Activated B cell treated with CpG ODN at 0.5 μM for 24 hours (primary cell): ENCODE results near the gene HHIPL1. TPM values are rescaled to one million over a fixed set of nuclear protein-coding genes. Genes with fewer than 3 reads are reported as not detected.

Experiments
- ATAC-seq: fragments of 200-7000 bp; cut with Tn5 transposase; one replicate; pipeline ENCODE4 v1.10.0; 2021; ENCODE audit warnings: low read depth, mild to moderate bottlenecking, moderate library complexity
- CTCF ChIA-PET: fragments of 350-600 bp; sonication (Branson Sonifier 250); formaldehyde crosslinking; loops from one replicate; lab custom pipeline; 2021; ENCODE audit warnings: antibody characterized with exemption; lab: Charles Lee
- POLR2A ChIA-PET: fragments of 350-600 bp; sonication (Branson Sonifier 250); formaldehyde crosslinking; loops from one replicate; lab custom pipeline; 2021; ENCODE audit warnings: antibody characterized with exemption; lab: Charles Lee
- DNase-seq: peaks from one replicate; pipeline ENCODE4 v3.0.0; 2022
- H3K27ac Mint-ChIP-seq: one replicate; pipeline ENCODE4 v1.8.0; 2020; ENCODE audit warnings: mixed read lengths
- H3K27me3 Mint-ChIP-seq: one replicate; pipeline ENCODE4 v1.8.0; 2021; ENCODE audit warnings: mixed read lengths
- H3K36me3 Mint-ChIP-seq: one replicate; pipeline ENCODE4 v1.8.0; 2021; ENCODE audit warnings: low read depth, mixed read lengths
- H3K4me1 Mint-ChIP-seq: one replicate; pipeline ENCODE4 v1.8.0; 2021; ENCODE audit warnings: mixed read lengths
- H3K4me3 Mint-ChIP-seq: one replicate; pipeline ENCODE4 v1.8.0; 2020; ENCODE audit warnings: mild to moderate bottlenecking, mixed read lengths
- H3K9me3 Mint-ChIP-seq: one replicate; pipeline ENCODE4 v1.8.0; 2020; ENCODE audit warnings: mixed read lengths
- intact Hi-C: fragments of 100-400 bp; cut with micrococcal nuclease; formaldehyde crosslinking; loops from one replicate; pipeline ENCODE4 v1.15.1; 2024
- total RNA-seq: library from RNA; stranded (reverse); gene quantifications from 2 replicates; pipeline ENCODE4 v1.2.3, GENCODE V29; 2022
- TF ChIP-seq, protein P1 (sequence below): fragments of 200-600 bp; IDR thresholded peaks from one replicate; pipeline ENCODE4 v1.8.0; 2022; ENCODE audit warnings: antibody characterized with exemption, mild to moderate bottlenecking

The HHIPL1 gene
- total RNA-seq, 1 donor from 2014 or later: not detected

DNA sequence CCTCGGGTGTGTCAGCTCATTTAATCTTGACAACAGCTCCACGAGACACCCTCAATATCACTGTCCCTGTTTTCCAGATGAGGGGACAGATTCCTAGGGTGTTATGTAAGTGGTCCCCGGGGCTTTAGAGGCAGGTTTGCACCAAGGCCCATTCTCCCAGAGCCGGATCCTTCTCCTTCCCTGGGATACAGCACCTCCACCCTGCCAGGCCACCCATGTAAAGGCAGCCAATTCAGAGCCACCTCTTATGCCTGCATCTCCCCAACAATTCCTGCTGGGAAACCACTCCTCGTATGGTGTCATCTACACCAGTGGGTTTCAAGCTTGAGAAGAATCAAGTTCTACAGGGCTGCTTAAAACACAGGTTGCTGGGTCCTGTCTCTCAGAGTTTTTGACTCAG, 35.1 kb downstream of the HHIPL1 start:
- DNase-seq (no peak), ATAC-seq (no peak)
- ChIA-PET POLR2A (no interaction called here), CTCF (interaction anchor here (1.0 kb wide), 1 partner anchor 206 kb away, joined by 4 read pairs; no protein-coding TSS in a partner anchor)
- Mint-ChIP-seq H3K27me3 (peaks cover 8% of the 10 kb centered on the region), H3K4me1 (peaks cover 9% of the 10 kb centered on the region), H3K4me3 (no peak overlapping the region), H3K9me3 (peaks cover 7% of the 10 kb centered on the region), H3K27ac (no peak overlapping the region), H3K36me3 (peaks cover 3% of the 10 kb centered on the region)
- intact Hi-C loops: loop anchor here (5.0 kb wide), 2 partner anchors 292 to 387 kb away; partner anchors contain the start of gene EVL
- TF ChIP-seq, protein P1, sequence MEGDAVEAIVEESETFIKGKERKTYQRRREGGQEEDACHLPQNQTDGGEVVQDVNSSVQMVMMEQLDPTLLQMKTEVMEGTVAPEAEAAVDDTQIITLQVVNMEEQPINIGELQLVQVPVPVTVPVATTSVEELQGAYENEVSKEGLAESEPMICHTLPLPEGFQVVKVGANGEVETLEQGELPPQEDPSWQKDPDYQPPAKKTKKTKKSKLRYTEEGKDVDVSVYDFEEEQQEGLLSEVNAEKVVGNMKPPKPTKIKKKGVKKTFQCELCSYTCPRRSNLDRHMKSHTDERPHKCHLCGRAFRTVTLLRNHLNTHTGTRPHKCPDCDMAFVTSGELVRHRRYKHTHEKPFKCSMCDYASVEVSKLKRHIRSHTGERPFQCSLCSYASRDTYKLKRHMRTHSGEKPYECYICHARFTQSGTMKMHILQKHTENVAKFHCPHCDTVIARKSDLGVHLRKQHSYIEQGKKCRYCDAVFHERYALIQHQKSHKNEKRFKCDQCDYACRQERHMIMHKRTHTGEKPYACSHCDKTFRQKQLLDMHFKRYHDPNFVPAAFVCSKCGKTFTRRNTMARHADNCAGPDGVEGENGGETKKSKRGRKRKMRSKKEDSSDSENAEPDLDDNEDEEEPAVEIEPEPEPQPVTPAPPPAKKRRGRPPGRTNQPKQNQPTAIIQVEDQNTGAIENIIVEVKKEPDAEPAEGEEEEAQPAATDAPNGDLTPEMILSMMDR: no peak

DNA sequence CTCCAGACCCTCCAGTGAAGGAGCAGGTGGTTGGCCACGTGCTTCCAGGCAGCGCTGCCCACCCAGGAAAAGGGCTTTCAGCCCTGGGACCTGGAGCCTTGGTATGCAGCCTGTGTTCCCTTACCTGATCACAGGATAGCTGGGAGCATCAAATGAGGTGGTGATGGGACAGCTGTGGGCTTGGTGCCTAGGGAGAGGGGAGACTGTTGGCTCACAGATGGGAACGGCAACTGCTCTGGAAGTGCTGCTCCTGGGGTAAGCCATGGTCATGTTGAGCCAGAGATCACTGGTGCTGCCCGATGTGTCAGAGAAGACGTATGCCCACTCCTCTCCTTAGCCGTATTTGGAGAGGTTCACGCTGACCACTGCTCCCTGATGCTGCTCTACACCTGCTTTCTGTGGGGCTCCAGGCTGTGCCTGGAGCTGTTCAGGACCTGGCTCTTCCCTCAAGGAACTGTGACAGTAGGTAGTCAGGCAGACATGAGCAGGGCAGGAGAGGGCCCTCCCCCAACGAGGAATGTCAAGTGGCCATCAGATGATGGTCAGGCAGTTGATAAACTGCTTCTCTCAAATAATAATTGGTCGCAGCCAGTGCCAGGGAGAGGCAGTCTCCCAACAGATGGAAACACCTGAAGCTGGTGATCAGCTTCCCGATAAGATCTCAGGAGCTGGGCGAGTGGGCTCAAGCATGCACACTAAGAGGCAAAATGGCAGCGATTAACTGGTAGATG, 36.3 kb downstream of the HHIPL1 start:
- TF ChIP-seq, protein P1: no peak
- peak overlapping the region; percentile 60 for H3K4me3 Mint-ChIP-seq
- peaks cover 18% of the 10 kb centered on the region for H3K27me3 Mint-ChIP-seq
- H3K4me1 Mint-ChIP-seq: peaks cover 12% of the 10 kb centered on the region
- intact Hi-C loops: loop anchor here (5.0 kb wide), 2 partner anchors 291 to 386 kb away; partner anchors contain the start of gene EVL
- no peak for DNase-seq
- ChIA-PET POLR2A (interaction anchor here (0.7 kb wide), 1 partner anchor 190 kb away, joined by 3 read pairs; no protein-coding TSS in a partner anchor), CTCF (no interaction called here)
- H3K9me3 Mint-ChIP-seq: peaks cover 7% of the 10 kb centered on the region
- no peak overlapping the region for H3K27ac Mint-ChIP-seq
- peaks cover 3% of the 10 kb centered on the region for H3K36me3 Mint-ChIP-seq
- ATAC-seq: no peak

DNA sequence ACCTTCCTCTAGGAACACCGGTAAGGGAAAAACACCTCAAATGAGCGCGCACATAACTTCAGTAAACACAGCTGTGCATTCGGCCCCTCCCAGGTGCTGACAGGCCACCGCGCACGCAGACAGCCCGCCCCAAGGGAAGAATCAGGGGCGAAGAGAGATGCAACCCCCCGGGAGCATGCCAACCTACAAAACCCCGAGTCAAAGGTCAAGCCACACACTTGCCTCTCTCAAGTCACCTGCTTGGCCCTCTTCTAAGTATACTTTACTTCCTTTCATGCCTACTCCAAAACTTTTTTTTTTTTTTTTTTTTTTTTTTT, 36.9 kb downstream of the HHIPL1 start:
- TF ChIP-seq, protein P1: no peak
- peak overlapping the region; percentile 60 for H3K4me3 Mint-ChIP-seq
- H3K27ac Mint-ChIP-seq: no peak overlapping the region
- peaks cover 3% of the 10 kb centered on the region for H3K36me3 Mint-ChIP-seq
- CTCF ChIA-PET: no interaction called here
- intact Hi-C loops: loop anchor here (2.0 to 5.0 kb wide), 3 partner anchors 291 to 511 kb away; partner anchors contain the start of gene EVL
- H3K9me3 Mint-ChIP-seq: peaks cover 7% of the 10 kb centered on the region
- peaks cover 20% of the 10 kb centered on the region for H3K27me3 Mint-ChIP-seq
- ATAC-seq (no peak), DNase-seq (no peak)
- POLR2A ChIA-PET: interaction anchor here (0.7 kb wide), 1 partner anchor 191 kb away, joined by 3 read pairs; no protein-coding TSS in a partner anchor
- H3K4me1 Mint-ChIP-seq: peaks cover 12% of the 10 kb centered on the region

DNA sequence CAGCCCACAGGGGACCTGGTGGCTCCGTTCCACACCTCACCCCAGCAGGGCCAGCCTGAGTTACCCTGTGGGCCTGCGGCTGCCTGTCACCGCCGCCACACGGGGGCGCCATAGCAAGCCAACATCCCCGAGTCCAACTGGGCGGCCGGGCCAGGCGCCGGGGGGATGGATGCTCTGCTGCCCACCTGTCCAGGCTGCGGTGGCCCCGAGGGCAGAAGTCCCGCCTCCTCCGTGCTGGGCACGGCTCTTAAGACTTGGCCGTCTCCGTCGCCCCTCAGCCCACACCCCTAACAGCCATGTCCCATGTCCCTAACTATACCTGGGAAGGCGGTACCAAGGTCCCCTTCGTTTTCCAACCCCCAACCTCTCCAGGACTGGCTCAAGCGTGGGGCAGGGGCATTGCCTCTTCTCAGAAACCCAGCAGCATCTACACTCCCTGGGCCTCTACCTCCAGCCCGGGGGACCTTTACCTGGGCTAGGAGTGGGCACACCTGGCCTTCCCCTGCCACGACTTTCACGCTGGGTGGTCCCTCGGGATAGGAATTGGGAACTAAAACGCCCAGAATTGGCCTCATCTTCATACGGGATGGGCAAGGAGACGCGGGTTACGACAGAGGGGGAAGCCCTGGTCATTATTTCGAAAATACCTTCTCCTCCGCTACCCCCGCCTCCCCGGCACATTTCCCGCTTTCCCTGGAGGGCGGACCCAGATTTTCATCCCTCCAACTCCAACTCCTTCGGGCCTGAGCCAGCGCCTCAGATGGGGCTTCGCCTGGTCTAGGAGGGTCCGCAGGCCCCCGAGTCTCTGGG, 38.1 kb downstream of the HHIPL1 start:
- H3K27ac Mint-ChIP-seq: no peak overlapping the region
- peaks cover 7% of the 10 kb centered on the region for H3K9me3 Mint-ChIP-seq
- TF ChIP-seq, protein P1: no peak
- ChIA-PET CTCF (no interaction called here), POLR2A (interaction anchor here (1.0 to 1.4 kb wide), 6 partner anchors 36 to 539 kb away, joined by 3 to 15 read pairs (median 4); partner anchors contain the start of genes CCDC85C, CCNK and SETD3)
- ATAC-seq (no peak), DNase-seq (peak; percentile 70)
- peaks cover 3% of the 10 kb centered on the region for H3K36me3 Mint-ChIP-seq
- intact Hi-C loops: loop anchor here (2.0 to 5.0 kb wide), 3 partner anchors 289 to 510 kb away; partner anchors contain the start of gene EVL
- H3K4me1 Mint-ChIP-seq: peaks cover 23% of the 10 kb centered on the region
- H3K27me3 Mint-ChIP-seq: peaks cover 27% of the 10 kb centered on the region
- peak overlapping the region; percentile 92 for H3K4me3 Mint-ChIP-seq
